Measurements from ENCODE around the gene ARHGAP22.

ARHGAP22 gene

DNA sequence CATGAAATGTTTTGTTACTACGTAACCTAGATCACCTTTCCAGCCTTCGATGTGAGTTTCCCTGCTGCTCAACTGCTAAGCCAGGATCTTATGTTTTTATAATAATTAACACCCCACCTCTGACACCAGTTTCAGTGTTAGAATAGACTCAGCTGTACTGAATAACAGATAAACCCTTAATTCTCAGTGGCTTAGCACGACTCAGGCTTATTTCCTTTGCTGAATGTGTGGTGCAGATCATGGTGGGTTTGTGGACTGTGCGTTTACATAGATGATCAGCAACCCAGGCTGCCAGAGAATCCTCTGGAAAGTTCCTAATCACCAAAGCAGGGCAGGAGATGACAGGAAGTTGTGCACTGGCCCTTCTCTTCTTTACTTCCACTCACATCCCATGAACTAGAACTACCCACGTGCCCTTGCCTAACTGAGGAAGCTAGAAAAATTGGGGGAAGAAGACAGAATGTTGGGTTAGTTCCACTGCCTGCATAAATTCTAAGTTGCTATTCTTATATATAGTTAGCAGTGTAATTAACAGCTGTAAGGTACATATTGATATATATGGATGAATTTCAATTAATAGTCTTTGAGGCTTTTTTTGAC, 186.6 kb downstream of the ARHGAP22 start:
- H3K4me3 ChIP-seq (ENCODE audit: low read depth, low read length), result no peak overlapping the region
- TF ChIP-seq, protein P1, sequence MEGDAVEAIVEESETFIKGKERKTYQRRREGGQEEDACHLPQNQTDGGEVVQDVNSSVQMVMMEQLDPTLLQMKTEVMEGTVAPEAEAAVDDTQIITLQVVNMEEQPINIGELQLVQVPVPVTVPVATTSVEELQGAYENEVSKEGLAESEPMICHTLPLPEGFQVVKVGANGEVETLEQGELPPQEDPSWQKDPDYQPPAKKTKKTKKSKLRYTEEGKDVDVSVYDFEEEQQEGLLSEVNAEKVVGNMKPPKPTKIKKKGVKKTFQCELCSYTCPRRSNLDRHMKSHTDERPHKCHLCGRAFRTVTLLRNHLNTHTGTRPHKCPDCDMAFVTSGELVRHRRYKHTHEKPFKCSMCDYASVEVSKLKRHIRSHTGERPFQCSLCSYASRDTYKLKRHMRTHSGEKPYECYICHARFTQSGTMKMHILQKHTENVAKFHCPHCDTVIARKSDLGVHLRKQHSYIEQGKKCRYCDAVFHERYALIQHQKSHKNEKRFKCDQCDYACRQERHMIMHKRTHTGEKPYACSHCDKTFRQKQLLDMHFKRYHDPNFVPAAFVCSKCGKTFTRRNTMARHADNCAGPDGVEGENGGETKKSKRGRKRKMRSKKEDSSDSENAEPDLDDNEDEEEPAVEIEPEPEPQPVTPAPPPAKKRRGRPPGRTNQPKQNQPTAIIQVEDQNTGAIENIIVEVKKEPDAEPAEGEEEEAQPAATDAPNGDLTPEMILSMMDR (IDR thresholded peaks at IDR 0.05; ENCODE audit: borderline replicate concordance, insufficient read depth, low read depth, low read length), result no peak

DNA sequence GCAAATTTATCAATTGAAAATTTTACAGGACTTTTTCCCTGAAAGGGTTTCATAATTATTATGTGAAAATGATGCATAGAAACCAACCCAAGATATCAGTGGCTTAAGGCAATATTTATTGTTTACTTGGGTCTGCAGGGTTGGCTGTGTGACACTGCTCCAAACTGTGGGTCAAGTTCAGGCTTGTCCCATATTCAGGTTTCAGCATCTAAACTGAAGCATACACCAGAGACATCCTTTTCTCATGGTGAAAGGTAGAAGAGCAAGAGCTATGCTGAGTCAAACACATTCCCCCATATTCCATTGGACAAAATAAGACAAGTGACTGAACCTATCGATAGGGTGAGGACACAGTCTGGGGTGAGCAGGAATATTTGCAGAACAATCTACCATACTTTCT, 187.5 kb downstream of the ARHGAP22 start:
- H3K4me3 ChIP-seq (ENCODE audit: low read depth, low read length), result no peak overlapping the region
- TF ChIP-seq, protein P1 (IDR thresholded peaks at IDR 0.05; ENCODE audit: borderline replicate concordance, insufficient read depth, low read depth, low read length), result no peak

DNA sequence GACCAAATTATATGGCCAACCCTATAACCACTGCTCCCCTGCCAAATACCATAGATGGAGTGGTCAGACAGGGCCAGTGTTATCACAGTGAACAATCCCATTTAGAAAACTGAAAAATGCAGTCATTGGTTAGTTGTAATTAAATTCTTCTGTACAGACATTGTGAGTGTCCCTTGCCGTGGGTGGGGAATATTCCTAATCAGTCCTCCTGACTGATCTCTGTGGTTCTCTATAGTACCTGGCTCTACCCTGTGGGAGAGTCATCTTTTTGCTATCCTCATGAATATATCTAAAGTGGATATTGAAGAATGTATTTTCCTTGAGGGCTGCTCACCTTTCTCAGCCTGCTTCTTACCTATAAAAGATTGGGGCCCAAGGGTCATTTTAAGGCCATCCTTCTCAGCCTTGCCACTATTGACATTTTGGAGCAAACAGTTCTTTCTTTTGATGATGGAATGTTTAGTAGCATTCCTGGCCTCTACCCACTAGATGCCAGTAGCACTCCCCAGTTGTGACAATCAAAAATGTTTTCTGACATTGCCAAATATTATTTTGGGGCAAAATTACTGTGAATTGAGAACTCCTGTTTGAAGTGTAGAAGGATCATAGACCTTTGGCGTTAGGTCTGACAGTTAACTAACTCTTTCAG, 188.2 kb downstream of the ARHGAP22 start:
- H3K4me3 ChIP-seq (ENCODE audit: low read depth, low read length), result no peak overlapping the region
- TF ChIP-seq, protein P1 (IDR thresholded peaks at IDR 0.05; ENCODE audit: borderline replicate concordance, insufficient read depth, low read depth, low read length), result no peak

DNA sequence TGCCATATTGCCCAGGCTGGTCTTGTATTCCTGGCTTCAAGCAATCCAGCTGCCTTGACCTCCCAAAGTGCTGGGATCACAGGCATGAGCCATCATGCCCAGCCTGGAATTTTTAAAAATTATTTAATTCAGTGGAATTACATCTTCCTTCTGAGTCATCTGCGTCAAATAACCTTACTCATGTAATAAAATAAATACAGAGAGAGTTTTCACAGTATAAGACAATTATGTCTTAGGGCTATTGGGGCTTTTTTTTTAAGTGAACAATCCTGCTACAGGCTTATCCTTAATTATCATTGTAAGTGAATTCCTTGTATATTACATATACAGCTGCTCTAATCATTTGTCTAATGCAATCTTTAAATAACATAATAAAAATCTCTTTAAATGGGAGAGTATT, 190.1 kb downstream of the ARHGAP22 start:
- TF ChIP-seq, protein P1 (IDR thresholded peaks at IDR 0.05; ENCODE audit: borderline replicate concordance, insufficient read depth, low read depth, low read length), result no peak
- no peak overlapping the region for H3K4me3 ChIP-seq (ENCODE audit: low read depth, low read length)

DNA sequence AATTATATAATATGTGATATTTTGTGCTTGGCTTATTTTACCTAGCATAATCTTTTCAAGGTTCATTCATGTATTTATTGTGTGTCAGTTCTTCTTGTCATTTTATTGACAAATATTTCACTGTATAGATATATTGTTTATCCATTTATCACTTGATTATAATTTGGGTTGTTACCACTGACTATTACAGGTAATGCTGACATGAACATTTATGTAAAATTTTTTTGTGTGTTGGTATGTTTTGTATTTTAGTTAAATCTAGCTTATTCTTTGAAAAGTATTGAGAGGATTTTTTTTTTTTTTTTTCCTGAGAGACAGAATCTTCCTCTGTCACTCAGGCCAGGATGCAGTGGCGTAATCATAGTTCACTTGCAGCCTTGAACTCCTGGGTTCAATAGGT, 190.7 kb downstream of the ARHGAP22 start:
- TF ChIP-seq, protein P1 (IDR thresholded peaks at IDR 0.05; ENCODE audit: borderline replicate concordance, insufficient read depth, low read depth, low read length), result no peak
- no peak overlapping the region for H3K4me3 ChIP-seq (ENCODE audit: low read depth, low read length)

DNA sequence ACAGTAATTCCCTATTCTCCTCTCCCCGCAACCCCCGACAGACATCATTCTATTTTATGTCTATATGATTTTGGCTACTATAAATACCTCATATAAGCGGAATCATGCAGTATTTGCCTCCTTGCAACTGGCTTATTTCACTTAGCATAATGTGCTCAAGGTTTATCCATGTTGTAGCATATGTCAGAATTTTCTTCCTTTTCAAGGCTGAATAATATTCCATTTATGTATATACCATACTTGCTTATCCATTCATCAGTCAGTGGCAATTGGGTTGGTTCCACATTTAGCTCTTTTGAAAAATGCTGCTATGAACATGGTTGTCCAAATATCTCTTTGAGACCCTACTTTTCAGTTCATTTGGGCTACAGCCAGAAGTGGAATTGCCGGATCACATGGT, 191.9 kb downstream of the ARHGAP22 start:
- TF ChIP-seq, protein P1 (IDR thresholded peaks at IDR 0.05; ENCODE audit: borderline replicate concordance, insufficient read depth, low read depth, low read length), result no peak
- no peak overlapping the region for H3K4me3 ChIP-seq (ENCODE audit: low read depth, low read length)

DNA sequence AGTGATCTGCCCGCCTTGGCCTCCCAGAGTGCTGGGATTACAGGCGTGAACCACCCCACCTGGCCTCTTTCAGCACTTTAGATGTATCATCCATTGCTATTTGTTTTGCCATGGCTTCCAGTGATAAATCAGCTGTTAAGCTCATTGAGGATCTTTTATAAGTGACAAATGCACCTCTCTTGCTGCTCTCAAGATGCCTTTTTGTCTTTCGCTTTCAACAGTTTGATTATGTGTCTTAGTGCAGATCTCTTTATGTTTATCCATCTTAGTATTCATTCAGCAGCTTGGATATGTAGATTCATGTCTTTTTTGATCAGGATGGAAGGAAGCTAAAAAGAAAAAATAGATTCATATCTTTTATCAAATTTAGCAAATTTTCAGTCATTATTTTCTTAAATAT, 192.8 kb downstream of the ARHGAP22 start:
- no peak overlapping the region for H3K4me3 ChIP-seq (ENCODE audit: low read depth, low read length)
- TF ChIP-seq, protein P1 (IDR thresholded peaks at IDR 0.05; ENCODE audit: borderline replicate concordance, insufficient read depth, low read depth, low read length), result no peak

All from GM12875 (cell line).